NT2/D1 (cell line): ENCODE measurements around the gene ITSN1.

Experiments used
- YY1 ChIP-seq: IDR thresholded peaks from 2 replicates; pipeline ENCODE4 v1.6.1; 2011; ENCODE audit not compliant: insufficient read length, insufficient read depth
- ZNF274 ChIP-seq: IDR thresholded peaks from 2 replicates; pipeline ENCODE4 v1.6.1; 2011; ENCODE audit warnings: mild to moderate bottlenecking, low read depth, low read length

DNA sequence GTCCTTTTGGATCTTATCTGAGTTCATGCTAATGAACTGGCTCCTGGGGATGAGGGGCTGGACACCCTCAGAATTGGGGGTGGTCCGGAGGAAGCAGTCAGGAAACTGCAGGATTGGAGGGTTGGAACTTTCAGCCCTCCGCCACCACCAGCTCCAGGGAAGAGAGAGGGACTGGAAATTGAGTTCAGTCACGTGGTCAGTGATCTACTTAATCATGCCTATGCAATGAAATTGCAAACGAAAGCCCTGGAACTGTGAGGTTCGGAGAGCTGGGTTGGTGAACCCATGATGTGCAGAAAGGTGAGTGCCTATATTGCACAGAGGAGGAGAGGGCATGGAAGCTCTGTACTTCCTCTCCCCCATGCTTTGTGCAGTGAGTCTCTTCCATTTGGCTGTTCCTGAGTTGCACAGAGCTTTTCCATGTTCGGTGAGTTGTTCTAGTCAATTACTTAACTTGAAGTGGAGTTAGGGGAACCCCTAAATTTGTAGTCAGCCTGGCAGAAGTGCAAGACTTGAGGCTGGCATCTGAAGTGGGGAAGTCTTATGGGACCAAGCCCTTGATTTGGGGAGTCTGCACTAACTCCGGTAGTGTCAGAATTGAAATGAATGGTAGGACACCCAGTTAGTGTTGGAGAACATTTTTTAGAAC lies 16.7 kb downstream of the ITSN1 start:
- no peak for TF ChIP-seq ZNF274
- TF ChIP-seq YY1 = no peak
